CD14-positive monocyte (primary cell): ENCODE results near the gene POP4. TPM values are rescaled to one million over a fixed set of nuclear protein-coding genes. Genes with fewer than 3 reads are reported as not detected.

Experiments used
- DNase-seq, 3 donors: peaks; one replicate each; pipeline ENCODE4 v3.0.0-alpha.2; 2011 to 2022
- H2AFZ ChIP-seq: 2 replicates; pipeline ENCODE4 v1.6.0; 2012; ENCODE audit warnings: mild to moderate bottlenecking, low read depth, low read length, inconsistent platforms; ENCODE audit not compliant: insufficient read depth, poor library complexity, severe bottlenecking
- H3K27ac ChIP-seq, 2 donors: 1 replicate in 1 of 2; 2 replicates in 1 of 2; pipeline ENCODE4 v1.5.1; 2012 to 2013; ENCODE audit warnings: low read length in 2 of 2, control low read depth in 1 of 2, inconsistent platforms in 1 of 2, low read depth in 1 of 2, mild to moderate bottlenecking in 1 of 2
- H3K27me3 ChIP-seq, 2 donors: one replicate each; pipeline versions ENCODE4 v1.6.0 to v1.6.1; 2011 to 2013; ENCODE audit warnings: low read length in 2 of 2; ENCODE audit not compliant: control insufficient read depth in 2 of 2, insufficient read depth in 2 of 2
- H3K36me3 ChIP-seq, 2 donors: replicated peaks in 1 of 2; 1 replicate in 1 of 2; 2 replicates in 1 of 2; pipeline versions ENCODE4 v1.5.1 to v1.6.1; 2012 to 2013; ENCODE audit warnings: low read length in 2 of 2, control low read depth in 1 of 2, inconsistent platforms in 1 of 2, mild to moderate bottlenecking in 1 of 2; ENCODE audit not compliant: insufficient read depth in 2 of 2, control insufficient read depth in 1 of 2
- H3K4me1 ChIP-seq, 2 donors: 1 replicate in 1 of 2; 2 replicates in 1 of 2; pipeline versions ENCODE4 v1.5.1 to v1.6.1; 2012 to 2013; ENCODE audit warnings: low read length in 2 of 2, control low read depth in 1 of 2, inconsistent platforms in 1 of 2, mild to moderate bottlenecking in 1 of 2, moderate library complexity in 1 of 2; ENCODE audit not compliant: insufficient read depth in 2 of 2, control insufficient read depth in 1 of 2
- H3K4me2 ChIP-seq: replicated peaks from 2 replicates; pipeline ENCODE3; 2012; ENCODE audit warnings: low read length, moderate library complexity, mild to moderate bottlenecking; ENCODE audit not compliant: poor library complexity, severe bottlenecking; ENCODE audit errors: extremely low read depth
- H3K4me3 ChIP-seq, 3 experiments: fragments of 200-600 bp in 1 of 3; sonication (generic) in 1 of 3; replicated peaks in 1 of 3; 1 replicate in 2 of 3; 2 replicates in 1 of 3; pipeline ENCODE4 v1.5.1; 2011 to 2013; ENCODE audit warnings: low read length in 3 of 3, mild to moderate bottlenecking in 3 of 3, control low read depth in 2 of 3, low read depth in 2 of 3, inconsistent platforms in 1 of 3, moderate library complexity in 1 of 3
- H3K79me2 ChIP-seq: 2 replicates; pipeline ENCODE4 v1.6.0; 2012; ENCODE audit warnings: mild to moderate bottlenecking, control low read depth, inconsistent platforms, low read length, moderate library complexity; ENCODE audit not compliant: insufficient read depth
- H3K9ac ChIP-seq: 2 replicates; pipeline ENCODE4 v1.6.0; 2017; ENCODE audit warnings: low read length, mild to moderate bottlenecking; ENCODE audit not compliant: insufficient read depth, poor library complexity, severe bottlenecking
- H3K9me3 ChIP-seq, 2 donors: replicated peaks in 1 of 2; 1 replicate in 1 of 2; 2 replicates in 1 of 2; pipeline versions ENCODE4 v1.5.1 to v1.6.1; 2012 to 2013; ENCODE audit warnings: low read length in 2 of 2, control low read depth in 1 of 2; ENCODE audit not compliant: control insufficient read depth in 1 of 2, insufficient read depth in 1 of 2
- H4K20me1 ChIP-seq: 2 replicates; pipeline ENCODE4 v1.6.0; 2012; ENCODE audit warnings: mild to moderate bottlenecking, low read length, control low read depth, moderate library complexity; ENCODE audit not compliant: insufficient read depth
- H3K27ac Mint-ChIP-seq, 7 donors: one replicate each; pipeline ENCODE4 v1.8.0; 2020; ENCODE audit warnings: mild to moderate bottlenecking in 7 of 7, mixed read lengths in 7 of 7, moderate library complexity in 6 of 7, inconsistent platforms in 2 of 7
- H3K27me3 Mint-ChIP-seq, 3 donors: one replicate each; pipeline ENCODE4 v1.8.0; 2021 to 2022; ENCODE audit warnings: low read depth in 3 of 3, mild to moderate bottlenecking in 3 of 3, mixed read lengths in 3 of 3, moderate library complexity in 3 of 3, inconsistent platforms in 1 of 3
- H3K36me3 Mint-ChIP-seq, 2 donors: one replicate each; pipeline ENCODE4 v1.8.0; 2020; ENCODE audit warnings: mixed read lengths in 2 of 2, inconsistent platforms in 1 of 2, mild to moderate bottlenecking in 1 of 2
- H3K4me1 Mint-ChIP-seq: one replicate; pipeline ENCODE4 v1.8.0; 2020; ENCODE audit warnings: mild to moderate bottlenecking, mixed read lengths
- H3K4me3 Mint-ChIP-seq, 2 donors: one replicate each; pipeline ENCODE4 v1.8.0; 2020; ENCODE audit warnings: mild to moderate bottlenecking in 2 of 2, mixed read lengths in 2 of 2, moderate library complexity in 1 of 2
- H3K9me3 Mint-ChIP-seq, 7 donors: one replicate each; pipeline ENCODE4 v1.8.0; 2020 to 2022; ENCODE audit warnings: mixed read lengths in 7 of 7, mild to moderate bottlenecking in 6 of 7, moderate library complexity in 6 of 7, inconsistent platforms in 2 of 7
- CTCF ChIP-seq: fragments of 200-600 bp; IDR thresholded peaks from one replicate; pipeline ENCODE4 v1.8.0; 2022; ENCODE audit warnings: antibody characterized with exemption, mild to moderate bottlenecking
- WGBS: methylation state at CpG from one replicate; pipeline ENCODE4 v1.1.5; 2013; ENCODE audit warnings: missing lambda C conversion rate; ENCODE audit not compliant: insufficient coverage; 5-methylcytosine and 5-hydroxymethylcytosine counted together
- intact Hi-C, 2 donors: fragments of 100-400 bp; cut with micrococcal nuclease; formaldehyde crosslinking; loops; one replicate each; pipeline versions ENCODE4 v1.15.0 to v1.15.1; 2023
- polyA plus RNA-seq, 3 donors: library from polyadenylated mRNA; depleted of rRNA in 1 of 3; unstranded in 2 of 3; stranded (reverse) in 1 of 3; fragments of 300-500 nt in 2 of 3; fragments of >200 nt in 1 of 3; fragmentation: Illumina TruSeq in 2 of 3; gene quantifications; 1 replicate in 2 of 3; 2 replicates in 1 of 3; pipeline ENCODE4 v1.2.3, GENCODE V29; 2012 to 2021

The POP4 gene
- polyA plus RNA-seq, 3 donors = 49.9 to 162 (median 161) TPM

DNA sequence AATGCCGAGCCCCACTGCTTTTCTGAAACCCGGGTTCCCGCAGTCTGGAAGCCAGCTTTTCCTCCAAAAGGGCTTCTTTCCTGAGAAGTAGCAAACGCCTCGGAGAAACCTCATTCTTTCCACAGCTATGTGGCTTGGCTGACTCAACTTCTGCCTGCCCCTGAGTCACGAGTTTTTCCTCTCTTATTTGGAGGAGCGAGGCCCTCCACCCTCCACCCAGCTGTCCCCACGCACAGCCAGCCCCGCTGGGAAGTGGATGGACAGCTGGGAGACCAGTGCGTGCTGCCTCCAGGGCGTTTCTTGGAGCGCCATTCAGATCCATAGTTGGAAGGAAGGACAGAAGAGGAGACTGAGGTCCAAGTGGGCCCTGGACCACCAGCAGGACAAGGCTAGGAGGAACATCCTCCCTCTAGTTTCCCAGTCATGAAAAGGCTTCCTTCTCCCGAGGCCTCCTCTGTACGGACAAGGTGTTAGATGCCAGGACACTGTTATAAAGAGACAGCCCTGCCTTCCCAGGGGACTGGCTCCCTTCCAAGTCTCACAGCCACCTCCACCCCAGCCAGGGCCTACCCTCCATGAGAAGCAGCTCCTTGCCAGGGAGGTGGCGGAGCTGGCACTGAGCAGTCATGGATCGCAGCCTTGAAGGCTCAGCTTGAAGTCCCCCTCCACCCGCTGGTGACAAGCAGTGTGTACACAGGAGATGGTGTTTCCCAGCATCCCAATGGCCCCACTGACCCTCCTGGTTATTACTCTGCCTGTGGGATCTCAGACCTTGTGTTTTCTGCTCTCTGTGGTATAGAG, 56.7 kb downstream of the POP4 start:
- no peaks in the 10 kb centered on the region for H4K20me1 ChIP-seq
- DNase-seq = no peak
- peaks cover 0 to 11% of the 10 kb centered on the region in 2 donors for H3K27me3 ChIP-seq
- H3K79me2 ChIP-seq = no peaks in the 10 kb centered on the region
- H3K36me3 Mint-ChIP-seq = no peaks in the 10 kb centered on the region
- no peaks in the 10 kb centered on the region for H3K9me3 ChIP-seq
- peaks cover 0 to 2% (median 0%) of the 10 kb centered on the region in 7 donors for H3K9me3 Mint-ChIP-seq
- H3K4me3 Mint-ChIP-seq = no peak overlapping the region
- TF ChIP-seq CTCF = no peak
- no peak overlapping the region for H3K4me3 ChIP-seq
- no peak overlapping the region for H3K27ac Mint-ChIP-seq
- peaks cover 20% of the 10 kb centered on the region for H3K4me1 Mint-ChIP-seq
- no peak overlapping the region for H3K9ac ChIP-seq
- H3K36me3 ChIP-seq = no peaks in the 10 kb centered on the region
- WGBS = 72% methylated on average over 11 of the region's 17 CpGs
- no peak overlapping the region for H2AFZ ChIP-seq
- H3K4me2 ChIP-seq = no peak overlapping the region
- no peak overlapping the region for H3K27ac ChIP-seq
- H3K4me1 ChIP-seq = peaks cover 10 to 16% of the 10 kb centered on the region in 2 donors
- intact Hi-C loops = no loop called here
- H3K27me3 Mint-ChIP-seq = peaks cover 0 to 22% (median 12%) of the 10 kb centered on the region in 3 donors

DNA sequence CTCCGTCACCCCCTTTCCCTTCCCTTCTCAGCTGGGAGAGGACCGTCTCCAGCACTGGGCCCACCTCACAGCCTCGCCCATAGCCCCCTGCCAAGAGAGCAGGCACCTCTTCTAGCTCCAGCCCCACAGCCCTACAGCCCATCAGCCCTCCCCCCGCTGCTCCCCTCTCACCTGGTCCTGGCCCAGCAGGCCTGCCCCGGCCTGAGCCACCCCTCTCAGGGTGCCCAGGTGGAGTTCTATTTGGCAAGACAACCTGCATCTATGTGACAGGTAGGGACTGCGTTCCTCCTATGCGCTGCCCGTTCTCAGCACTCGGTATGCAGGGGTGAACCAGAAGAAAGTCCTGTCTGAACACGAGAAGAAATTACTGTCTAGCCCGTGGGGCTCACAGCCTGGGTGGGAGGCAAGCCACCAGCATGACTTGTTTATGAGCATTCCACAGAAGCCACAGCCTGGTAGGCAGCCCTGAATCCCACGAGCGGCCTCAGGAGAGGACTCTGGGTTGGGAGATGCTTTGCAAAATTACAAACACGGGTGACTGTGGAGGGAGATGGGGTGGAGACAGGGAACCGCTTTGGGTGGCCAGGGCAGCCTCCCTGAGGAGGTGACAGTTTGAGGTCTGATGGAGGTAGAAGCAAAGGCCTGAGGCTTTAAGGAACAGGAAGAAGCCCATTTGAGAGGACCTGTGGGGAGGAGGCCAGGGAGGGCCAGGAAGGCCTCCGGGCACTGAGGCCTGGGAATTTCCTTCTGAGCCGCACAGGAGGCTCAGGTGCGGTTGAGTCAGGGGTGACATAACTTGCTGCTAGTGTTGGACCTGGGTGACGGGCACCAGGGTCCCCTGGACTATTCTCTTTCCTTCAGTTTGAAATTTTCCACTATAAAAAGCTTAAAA, 58.0 kb downstream of the POP4 start:
- H3K4me3 ChIP-seq = no peak overlapping the region
- no peak for TF ChIP-seq CTCF
- peak overlapping the region; percentile 21 to 86 for H3K4me3 Mint-ChIP-seq
- H3K27me3 ChIP-seq = peaks cover 0 to 11% of the 10 kb centered on the region in 2 donors
- H3K4me1 Mint-ChIP-seq = peaks cover 20% of the 10 kb centered on the region
- no peak overlapping the region for H3K27ac ChIP-seq
- 98% methylated on average over 11 of the region's 19 CpGs for WGBS
- H3K79me2 ChIP-seq = no peaks in the 10 kb centered on the region
- H3K4me2 ChIP-seq = peak overlapping the region; percentile 98
- no peak for DNase-seq
- H3K36me3 ChIP-seq = no peaks in the 10 kb centered on the region
- H3K9me3 ChIP-seq = no peaks in the 10 kb centered on the region
- H4K20me1 ChIP-seq = no peaks in the 10 kb centered on the region
- peak overlapping the region in 4 of 7 donors; percentile 11 to 66 (median 20) for H3K27ac Mint-ChIP-seq
- H3K4me1 ChIP-seq = peaks cover 10 to 16% of the 10 kb centered on the region in 2 donors
- H3K36me3 Mint-ChIP-seq = no peaks in the 10 kb centered on the region
- peak overlapping the region; percentile 91 for H2AFZ ChIP-seq
- H3K9ac ChIP-seq = no peak overlapping the region
- intact Hi-C loops = no loop called here
- peaks cover 0 to 2% (median 0%) of the 10 kb centered on the region in 7 donors for H3K9me3 Mint-ChIP-seq
- peaks cover 3 to 24% (median 12%) of the 10 kb centered on the region in 3 donors for H3K27me3 Mint-ChIP-seq
